HCT116 (cell line): ENCODE results near the gene FAM83B. TPM values are rescaled to one million over a fixed set of nuclear protein-coding genes. Genes with fewer than 3 reads are reported as not detected.

Experiments used
- ATAC-seq: fragments of 200-7000 bp; cut with Tn5 transposase; 2 replicates; pipeline ENCODE4 v1.9.1; 2020; ENCODE audit warnings: mild to moderate bottlenecking, moderate library complexity
- BruUV-seq: library from RNA; stranded (reverse); fragments of 400-500 nt; replicated peaks from 2 replicates; lab custom pipeline; 2021; lab: Mats Ljungman, UMichigan
- CTCF ChIA-PET: fragments of 300-600 bp; sonication (Branson Sonifier 250); formaldehyde crosslinking; loops from one replicate; lab custom pipeline; 2021; ENCODE audit warnings: antibody characterized with exemption; lab: Charles Lee
- POLR2A ChIA-PET: fragments of 300-600, 350-600 bp; sonication (Branson Sonifier 250); formaldehyde crosslinking; loops from one replicate; lab custom pipeline; 2021; ENCODE audit warnings: antibody characterized with exemption; lab: Charles Lee
- RAD21 ChIA-PET, 2 experiments: fragments of 300-600 bp; sonication (Branson Sonifier 250); formaldehyde crosslinking; loops; one replicate each; lab custom pipeline; 2023; ENCODE audit warnings: low total read pairs in 2 of 2; ENCODE audit not compliant: uncharacterized antibody in 2 of 2, unreplicated experiment in 2 of 2, low non-redundant PET in 1 of 2; lab: Charles Lee
- DNase-seq: peaks from one replicate; pipeline ENCODE4 v3.0.0-alpha.2; 2010; ENCODE audit warnings: low read depth, low spot score
- H2AFZ ChIP-seq: fragments of 200-600 bp; shearing (Covaris generic), sonication (generic); 2 replicates; pipeline ENCODE4 v1.6.1; 2017; ENCODE audit warnings: low read depth, mixed run types, mixed read lengths, antibody characterized with exemption, low read length; ENCODE audit not compliant: poor library complexity, severe bottlenecking
- H3K27ac ChIP-seq: 2 replicates; pipeline ENCODE4 v1.5.1; 2012; ENCODE audit warnings: low read depth, low read length
- H3K27me3 ChIP-seq: fragments of 200-600 bp; sonication (generic); 2 replicates; pipeline ENCODE4 v1.6.1; 2016; ENCODE audit warnings: mixed run types, low read length, mixed read lengths; ENCODE audit not compliant: insufficient read depth
- H3K36me3 ChIP-seq, 2 experiments: fragments of 200-500 bp in 1 of 2; fragments of 200-600 bp in 1 of 2; sonication (Bioruptor generic) in 1 of 2; sonication (generic) in 1 of 2; 2 replicates each; pipeline versions ENCODE4 v1.5.1 to v1.6.1; 2014 to 2016; ENCODE audit warnings: low read length in 2 of 2, inconsistent platforms in 1 of 2, mixed read lengths in 1 of 2, mixed run types in 1 of 2; ENCODE audit not compliant: insufficient read depth in 2 of 2, control insufficient read depth in 1 of 2
- H3K4me1 ChIP-seq, 2 experiments: fragments of 200-600 bp in 1 of 2; sonication (generic) in 1 of 2; 2 replicates each; pipeline versions ENCODE4 v1.5.1 to v1.6.1; 2012 to 2017; ENCODE audit warnings: low read length in 2 of 2, inconsistent platforms in 1 of 2, mild to moderate bottlenecking in 1 of 2, mixed read lengths in 1 of 2, mixed run types in 1 of 2, moderate library complexity in 1 of 2; ENCODE audit not compliant: insufficient read depth in 2 of 2, control insufficient read depth in 1 of 2
- H3K4me2 ChIP-seq: fragments of 200-600 bp; sonication (generic); 2 replicates; pipeline ENCODE4 v1.6.1; 2017; ENCODE audit warnings: mixed run types, low read length, mixed read lengths
- H3K4me3 ChIP-seq, 2 experiments: fragments of 200-600 bp in 1 of 2; sonication (generic) in 1 of 2; replicated peaks in 1 of 2; 2 replicates each; pipeline ENCODE4 v1.5.1; 2011 to 2016; ENCODE audit warnings: low read length in 2 of 2, control low read depth in 1 of 2, low read depth in 1 of 2, mild to moderate bottlenecking in 1 of 2, mixed read lengths in 1 of 2, mixed run types in 1 of 2
- H3K79me2 ChIP-seq: fragments of 200-600 bp; sonication (generic); 2 replicates; pipeline ENCODE4 v1.6.1; 2017; ENCODE audit warnings: mild to moderate bottlenecking, mixed run types, low read length, moderate library complexity, mixed read lengths; ENCODE audit not compliant: insufficient read depth
- H3K9ac ChIP-seq: fragments of 200-600 bp; sonication (generic); 2 replicates; pipeline ENCODE4 v1.6.1; 2016; ENCODE audit warnings: low read length, mixed read lengths
- H3K9me2 ChIP-seq: fragments of 200-600 bp; sonication (generic), shearing (Covaris generic); 2 replicates; pipeline ENCODE4 v1.6.1; 2017; ENCODE audit warnings: mixed run types, mild to moderate bottlenecking, moderate library complexity; ENCODE audit not compliant: insufficient read depth
- H3K9me3 ChIP-seq, 2 experiments: fragments of 200-500 bp in 1 of 2; fragments of 200-600 bp in 1 of 2; sonication (Bioruptor generic) in 1 of 2; sonication (generic) in 1 of 2; 2 replicates each; pipeline ENCODE4 v1.6.1; 2014 to 2017; ENCODE audit warnings: low read length in 2 of 2, mixed read lengths in 2 of 2, inconsistent platforms in 1 of 2, low read depth in 1 of 2, mild to moderate bottlenecking in 1 of 2, mixed run types in 1 of 2, moderate library complexity in 1 of 2; ENCODE audit not compliant: control insufficient read depth in 1 of 2, insufficient read depth in 1 of 2
- H4K20me1 ChIP-seq: fragments of 200-600 bp; sonication (generic), shearing (Covaris generic); 2 replicates; pipeline ENCODE4 v1.6.1; 2017; ENCODE audit warnings: mixed run types, mild to moderate bottlenecking, moderate library complexity; ENCODE audit not compliant: insufficient read depth
- CBX3 ChIP-seq: IDR thresholded peaks from 2 replicates; pipeline ENCODE4 v1.6.1; 2012; ENCODE audit warnings: low read depth
- CEBPB ChIP-seq: IDR thresholded peaks from 2 replicates; pipeline ENCODE4 v1.6.1; 2012; ENCODE audit warnings: low read depth
- EGR1 ChIP-seq: IDR thresholded peaks from 2 replicates; pipeline ENCODE4 v1.6.1; 2012; ENCODE audit warnings: low read depth
- EZH2 ChIP-seq: fragments of 200-600 bp; sonication (generic); IDR thresholded peaks from 2 replicates; pipeline ENCODE4 v1.6.1; 2017; ENCODE audit warnings: antibody characterized with exemption, mixed run types
- EZH2phosphoT487 ChIP-seq: fragments of 200-600 bp; IDR thresholded peaks from 2 replicates; pipeline ENCODE4 v1.6.1; 2018; ENCODE audit warnings: antibody characterized with exemption, borderline replicate concordance
- FOSL1 ChIP-seq: IDR thresholded peaks from 2 replicates; pipeline ENCODE4 v1.6.1; 2012; ENCODE audit warnings: low read depth
- SIN3A ChIP-seq: IDR thresholded peaks from 2 replicates; pipeline ENCODE4 v1.6.1; 2012; ENCODE audit warnings: low read depth
- SP1 ChIP-seq: IDR thresholded peaks from 2 replicates; pipeline ENCODE4 v1.6.1; 2012; ENCODE audit warnings: low read depth
- SRF ChIP-seq: IDR thresholded peaks from 2 replicates; pipeline ENCODE4 v1.6.1; 2012; ENCODE audit warnings: low read depth
- YY1 ChIP-seq: IDR thresholded peaks from 2 replicates; pipeline ENCODE4 v1.6.1; 2011; ENCODE audit warnings: low read length, low read depth, moderate library complexity, mild to moderate bottlenecking; ENCODE audit not compliant: insufficient replicate concordance; ENCODE audit errors: extremely low read depth
- ZFX ChIP-seq: fragments of 450-650 bp; IDR thresholded peaks from 2 replicates; pipeline ENCODE4 v1.6.1; 2017
- ZNF274 ChIP-seq: fragments of 200-500 bp; sonication (Bioruptor generic); IDR thresholded peaks from 2 replicates; pipeline ENCODE4 v1.6.1; 2014; ENCODE audit warnings: mild to moderate bottlenecking, low read depth, low read length, inconsistent platforms
- intact Hi-C: fragments of 100-400 bp; cut with micrococcal nuclease; formaldehyde crosslinking; loops from 2 replicates; pipeline ENCODE4 v1.10.0; 2022
- total RNA-seq: library from RNA; stranded (reverse); gene quantifications from one replicate; pipeline ENCODE4 v1.2.1, GENCODE V29; 2021; ENCODE audit not compliant: unreplicated experiment
- TF ChIP-seq, protein P1 (sequence below): IDR thresholded peaks from 2 replicates; pipeline ENCODE4 v1.6.1; 2011; ENCODE audit warnings: mild to moderate bottlenecking, low read length, moderate library complexity; ENCODE audit not compliant: insufficient replicate concordance; ENCODE audit errors: extremely low read depth
- TF ChIP-seq, protein P2 (sequence below): IDR thresholded peaks from 2 replicates; pipeline ENCODE4 v1.6.1; 2012; ENCODE audit warnings: low read depth
- TF ChIP-seq, protein P3 (sequence below): IDR thresholded peaks from 2 replicates; pipeline ENCODE4 v1.6.1; 2012

Gene FAM83B
- total RNA-seq, 1 experiment from 2014 or later, result 16.9 TPM

DNA sequence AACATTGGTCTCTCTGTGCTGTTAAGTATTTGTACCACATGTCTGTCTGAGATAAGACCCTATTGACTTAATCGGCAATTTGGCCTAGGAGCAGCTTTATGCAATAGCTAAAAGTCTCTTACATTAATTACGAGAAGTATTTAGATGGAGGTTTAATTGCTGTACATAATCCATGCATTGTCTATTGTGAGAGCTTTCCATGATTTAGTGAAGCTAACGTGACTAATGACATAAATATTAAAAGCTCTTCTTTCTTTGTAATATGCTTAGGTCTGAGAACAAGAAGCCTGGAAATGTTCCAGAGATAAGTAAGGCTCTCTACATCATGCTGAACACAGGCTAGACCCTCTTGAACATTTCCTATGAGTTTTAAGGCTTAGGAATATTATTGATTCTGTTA is 32.7 kb upstream of the FAM83B start:
- Histone ChIP-seq H3K27ac (no peak overlapping the region), H2AFZ (no peak overlapping the region), H3K4me1 (no peaks in the 10 kb centered on the region), H3K79me2 (no peaks in the 10 kb centered on the region), H3K9me3 (no peaks in the 10 kb centered on the region), H4K20me1 (no peaks in the 10 kb centered on the region), H3K27me3 (no peaks in the 10 kb centered on the region), H3K4me3 (no peak overlapping the region), H3K36me3 (no peaks in the 10 kb centered on the region), H3K9ac (no peak overlapping the region), H3K9me2 (no peaks in the 10 kb centered on the region), H3K4me2 (no peak overlapping the region)
- ChIA-PET POLR2A (no interaction called here), CTCF (no interaction called here), RAD21 (no interaction called here)
- ATAC-seq (no peak), DNase-seq (no peak)
- no peak for TF ChIP-seq SIN3A
- no peak for TF ChIP-seq SRF
- TF ChIP-seq, protein P1, sequence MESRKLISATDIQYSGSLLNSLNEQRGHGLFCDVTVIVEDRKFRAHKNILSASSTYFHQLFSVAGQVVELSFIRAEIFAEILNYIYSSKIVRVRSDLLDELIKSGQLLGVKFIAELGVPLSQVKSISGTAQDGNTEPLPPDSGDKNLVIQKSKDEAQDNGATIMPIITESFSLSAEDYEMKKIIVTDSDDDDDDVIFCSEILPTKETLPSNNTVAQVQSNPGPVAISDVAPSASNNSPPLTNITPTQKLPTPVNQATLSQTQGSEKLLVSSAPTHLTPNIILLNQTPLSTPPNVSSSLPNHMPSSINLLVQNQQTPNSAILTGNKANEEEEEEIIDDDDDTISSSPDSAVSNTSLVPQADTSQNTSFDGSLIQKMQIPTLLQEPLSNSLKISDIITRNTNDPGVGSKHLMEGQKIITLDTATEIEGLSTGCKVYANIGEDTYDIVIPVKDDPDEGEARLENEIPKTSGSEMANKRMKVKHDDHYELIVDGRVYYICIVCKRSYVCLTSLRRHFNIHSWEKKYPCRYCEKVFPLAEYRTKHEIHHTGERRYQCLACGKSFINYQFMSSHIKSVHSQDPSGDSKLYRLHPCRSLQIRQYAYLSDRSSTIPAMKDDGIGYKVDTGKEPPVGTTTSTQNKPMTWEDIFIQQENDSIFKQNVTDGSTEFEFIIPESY, result no peak
- intact Hi-C loops, result no loop called here
- no TSS peak for BruUV-seq

DNA sequence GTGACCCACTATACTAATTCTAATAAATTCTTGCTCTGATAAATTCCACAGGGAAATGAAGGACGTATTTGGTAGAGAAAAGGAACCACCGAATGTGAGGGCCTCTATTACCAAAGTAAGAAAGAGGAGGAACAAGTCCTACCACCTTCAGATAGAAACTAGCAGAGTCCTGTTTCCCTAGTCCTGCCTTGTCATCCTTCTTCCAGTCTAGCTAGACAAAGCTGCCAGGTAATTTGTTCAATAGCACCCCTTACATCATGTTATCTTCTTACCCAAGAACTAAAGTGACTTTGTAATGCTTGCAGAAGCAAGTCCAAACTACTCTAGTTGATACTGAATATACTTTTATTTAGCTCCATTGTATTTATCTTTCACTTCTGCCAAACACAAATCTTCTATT is 29.3 kb upstream of the FAM83B start:
- no peaks in the 10 kb centered on the region for H3K27me3 ChIP-seq
- no peaks in the 10 kb centered on the region for H3K79me2 ChIP-seq
- peak overlapping the region; percentile 48 for H2AFZ ChIP-seq
- intact Hi-C loops, result no loop called here
- DNase-seq, result no peak
- no TSS peak for BruUV-seq
- no peak overlapping the region for H3K9ac ChIP-seq
- no peaks in the 10 kb centered on the region for H4K20me1 ChIP-seq
- no peaks in the 10 kb centered on the region for H3K9me2 ChIP-seq
- H3K4me1 ChIP-seq, result no peaks in the 10 kb centered on the region
- RAD21 ChIA-PET, result no interaction called here
- no peaks in the 10 kb centered on the region for H3K9me3 ChIP-seq
- no peak for ATAC-seq
- no peak overlapping the region for H3K4me3 ChIP-seq
- POLR2A ChIA-PET, result no interaction called here
- H3K4me2 ChIP-seq, result no peak overlapping the region
- CTCF ChIA-PET, result no interaction called here
- no peak overlapping the region for H3K27ac ChIP-seq
- H3K36me3 ChIP-seq, result no peaks in the 10 kb centered on the region
- TF ChIP-seq ZFX (no peak), ZNF274 (no peak), SP1 (no peak), EGR1 (no peak), CBX3 (no peak), SIN3A (no peak), EZH2 (no peak), CEBPB (no peak), FOSL1 (no peak), YY1 (no peak), EZH2phosphoT487 (no peak)
- TF ChIP-seq, protein P2, sequence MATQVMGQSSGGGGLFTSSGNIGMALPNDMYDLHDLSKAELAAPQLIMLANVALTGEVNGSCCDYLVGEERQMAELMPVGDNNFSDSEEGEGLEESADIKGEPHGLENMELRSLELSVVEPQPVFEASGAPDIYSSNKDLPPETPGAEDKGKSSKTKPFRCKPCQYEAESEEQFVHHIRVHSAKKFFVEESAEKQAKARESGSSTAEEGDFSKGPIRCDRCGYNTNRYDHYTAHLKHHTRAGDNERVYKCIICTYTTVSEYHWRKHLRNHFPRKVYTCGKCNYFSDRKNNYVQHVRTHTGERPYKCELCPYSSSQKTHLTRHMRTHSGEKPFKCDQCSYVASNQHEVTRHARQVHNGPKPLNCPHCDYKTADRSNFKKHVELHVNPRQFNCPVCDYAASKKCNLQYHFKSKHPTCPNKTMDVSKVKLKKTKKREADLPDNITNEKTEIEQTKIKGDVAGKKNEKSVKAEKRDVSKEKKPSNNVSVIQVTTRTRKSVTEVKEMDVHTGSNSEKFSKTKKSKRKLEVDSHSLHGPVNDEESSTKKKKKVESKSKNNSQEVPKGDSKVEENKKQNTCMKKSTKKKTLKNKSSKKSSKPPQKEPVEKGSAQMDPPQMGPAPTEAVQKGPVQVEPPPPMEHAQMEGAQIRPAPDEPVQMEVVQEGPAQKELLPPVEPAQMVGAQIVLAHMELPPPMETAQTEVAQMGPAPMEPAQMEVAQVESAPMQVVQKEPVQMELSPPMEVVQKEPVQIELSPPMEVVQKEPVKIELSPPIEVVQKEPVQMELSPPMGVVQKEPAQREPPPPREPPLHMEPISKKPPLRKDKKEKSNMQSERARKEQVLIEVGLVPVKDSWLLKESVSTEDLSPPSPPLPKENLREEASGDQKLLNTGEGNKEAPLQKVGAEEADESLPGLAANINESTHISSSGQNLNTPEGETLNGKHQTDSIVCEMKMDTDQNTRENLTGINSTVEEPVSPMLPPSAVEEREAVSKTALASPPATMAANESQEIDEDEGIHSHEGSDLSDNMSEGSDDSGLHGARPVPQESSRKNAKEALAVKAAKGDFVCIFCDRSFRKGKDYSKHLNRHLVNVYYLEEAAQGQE, result no peak
- TF ChIP-seq, protein P3, sequence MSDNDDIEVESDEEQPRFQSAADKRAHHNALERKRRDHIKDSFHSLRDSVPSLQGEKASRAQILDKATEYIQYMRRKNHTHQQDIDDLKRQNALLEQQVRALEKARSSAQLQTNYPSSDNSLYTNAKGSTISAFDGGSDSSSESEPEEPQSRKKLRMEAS, result no peak
